Activated CD8-positive, alpha-beta memory T cell treated with anti-CD3 and anti-CD28 coated beads, Interleukin-2, amount 50 U/mL, for 48 hours (primary cell): Measurements from ENCODE around the gene SLC44A3.

Experiments
- DNase-seq: peaks from one replicate; pipeline ENCODE4 v3.0.0-alpha.2; 2020

SLC44A3 gene

DNA sequence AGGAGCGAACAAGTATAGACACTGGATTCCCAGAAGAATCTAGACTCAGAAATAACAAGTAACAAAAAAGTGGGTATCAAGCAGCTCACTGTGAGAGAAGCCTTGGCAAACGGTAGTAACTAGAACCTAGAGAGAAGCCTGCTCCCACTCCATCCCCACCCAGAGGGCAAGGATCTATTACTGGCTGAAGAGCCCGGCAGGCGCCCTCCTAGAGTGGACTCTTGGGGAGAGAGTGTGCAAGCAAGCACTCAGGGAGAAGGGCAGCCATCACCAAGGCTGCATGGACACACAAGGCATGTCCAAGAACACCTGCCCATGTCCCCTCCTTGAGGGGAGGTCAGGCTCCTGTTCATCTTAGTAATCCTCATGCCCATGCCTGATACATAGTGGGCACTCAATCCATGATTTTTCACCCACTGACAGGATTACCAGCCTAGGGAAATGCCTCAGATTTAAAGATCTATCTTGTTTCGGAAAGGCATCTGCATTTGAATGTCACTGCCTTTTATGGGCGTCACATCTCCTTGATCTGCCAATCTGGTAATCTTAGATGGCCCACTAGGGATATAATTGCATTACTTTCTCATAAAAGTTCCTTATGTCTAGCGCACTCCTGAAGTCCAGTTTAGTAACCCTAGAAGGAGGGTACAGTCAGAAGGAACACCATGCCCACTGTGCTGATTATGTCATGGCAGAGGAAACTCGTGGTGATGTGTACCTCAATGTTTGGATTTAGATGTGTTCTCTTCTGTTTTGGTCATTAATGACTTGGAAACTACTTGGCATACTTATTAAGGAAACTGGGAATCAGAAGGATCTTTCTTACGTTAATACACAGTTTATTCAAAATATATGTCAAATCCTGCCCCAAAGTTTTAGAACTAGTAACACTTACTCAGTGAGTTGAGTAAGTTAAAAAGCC, 92.4 kb downstream of the SLC44A3 start:
- no peak for DNase-seq

DNA sequence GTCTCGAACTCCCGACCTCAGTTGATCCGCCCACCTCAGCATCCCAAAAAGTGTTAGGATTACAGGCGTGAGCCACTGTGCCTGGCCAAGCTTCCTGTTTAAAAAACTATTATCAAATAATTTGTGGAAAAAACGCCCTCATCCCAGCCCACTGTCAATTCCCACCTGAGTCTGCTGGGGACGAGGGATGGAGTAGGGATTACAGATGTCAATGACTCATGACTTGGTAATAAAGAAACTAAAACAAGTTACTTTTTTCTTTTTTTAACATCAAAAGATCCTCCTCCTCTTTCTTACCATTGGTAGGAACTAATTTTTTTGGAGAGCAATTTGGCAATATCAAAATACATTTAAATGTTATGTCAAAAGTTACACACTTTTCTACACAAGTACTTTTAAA, 97.1 kb downstream of the SLC44A3 start:
- no peak for DNase-seq

DNA sequence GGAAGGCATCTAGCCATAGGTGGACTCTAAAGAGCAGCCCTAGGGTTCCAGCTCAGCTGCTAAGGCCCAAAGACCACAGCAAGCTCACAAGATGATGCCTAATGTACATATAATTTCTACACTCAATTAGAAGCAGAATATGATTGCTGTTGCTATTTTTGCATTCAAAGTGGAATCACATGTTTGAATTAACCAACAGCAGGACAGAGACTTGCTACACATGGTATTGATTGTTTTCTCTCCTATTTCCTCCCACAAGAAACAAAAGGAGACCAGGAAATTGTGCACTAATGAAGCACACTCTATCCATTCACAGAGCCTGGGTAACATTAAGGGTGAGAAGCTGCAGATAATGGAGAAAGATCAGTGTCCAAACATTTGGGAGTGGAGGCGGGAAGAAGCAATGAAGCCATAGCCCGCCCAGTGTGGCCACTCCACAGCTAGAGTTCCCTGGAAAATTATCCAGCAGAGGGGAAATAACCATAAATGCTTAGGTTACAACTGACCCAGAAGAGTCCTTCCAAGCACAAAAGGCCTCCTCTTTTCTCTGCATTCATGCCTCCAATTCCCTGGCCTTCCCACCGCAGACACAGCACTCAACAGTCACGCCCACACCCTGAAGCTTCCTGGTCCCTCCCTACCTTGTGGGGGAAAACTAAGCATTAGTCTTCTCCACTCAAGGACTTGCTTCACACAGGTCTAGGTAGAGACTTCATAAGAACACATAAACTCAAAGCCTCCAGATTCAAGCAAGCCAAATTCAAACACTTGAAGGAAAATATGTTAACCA, 99.3 kb downstream of the SLC44A3 start:
- DNase-seq, result no peak

DNA sequence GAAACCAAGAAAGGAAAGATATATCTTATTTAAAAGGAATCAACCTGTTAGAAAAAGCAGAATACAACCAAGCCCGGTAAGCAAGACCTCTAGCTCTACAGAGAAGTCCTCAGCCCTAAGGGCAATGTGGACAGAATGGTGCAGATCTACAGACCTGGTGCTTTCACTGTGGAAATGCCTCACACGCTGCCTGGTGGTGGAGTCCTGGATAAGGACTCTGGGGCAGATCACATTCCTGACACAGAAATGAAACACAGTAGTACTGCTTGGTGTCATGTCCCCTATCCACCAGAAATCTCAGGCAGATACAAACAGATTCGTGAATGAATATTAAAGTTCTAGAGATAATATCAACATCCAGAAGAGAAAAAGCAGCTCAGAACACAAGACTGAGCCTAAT, 99.9 kb downstream of the SLC44A3 start:
- no peak for DNase-seq

DNA sequence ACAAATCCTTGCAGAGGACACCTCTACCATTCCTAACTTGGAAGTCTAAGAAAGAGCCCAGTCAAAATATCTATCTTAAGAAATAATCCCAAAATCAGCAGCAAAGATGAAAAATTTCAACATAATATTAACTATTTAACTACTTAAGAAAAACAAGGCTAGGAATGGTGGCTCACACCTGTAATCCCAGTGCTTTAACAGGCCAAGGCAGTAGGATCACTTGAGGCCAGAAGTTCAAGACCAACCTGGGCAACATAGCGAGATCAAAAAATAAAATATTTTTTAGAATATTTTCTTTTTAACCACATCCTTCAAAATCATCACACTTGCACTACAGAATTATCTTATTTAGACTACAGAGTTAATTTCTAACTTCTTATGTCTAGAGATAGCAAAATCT, 101.8 kb downstream of the SLC44A3 start:
- no peak for DNase-seq

DNA sequence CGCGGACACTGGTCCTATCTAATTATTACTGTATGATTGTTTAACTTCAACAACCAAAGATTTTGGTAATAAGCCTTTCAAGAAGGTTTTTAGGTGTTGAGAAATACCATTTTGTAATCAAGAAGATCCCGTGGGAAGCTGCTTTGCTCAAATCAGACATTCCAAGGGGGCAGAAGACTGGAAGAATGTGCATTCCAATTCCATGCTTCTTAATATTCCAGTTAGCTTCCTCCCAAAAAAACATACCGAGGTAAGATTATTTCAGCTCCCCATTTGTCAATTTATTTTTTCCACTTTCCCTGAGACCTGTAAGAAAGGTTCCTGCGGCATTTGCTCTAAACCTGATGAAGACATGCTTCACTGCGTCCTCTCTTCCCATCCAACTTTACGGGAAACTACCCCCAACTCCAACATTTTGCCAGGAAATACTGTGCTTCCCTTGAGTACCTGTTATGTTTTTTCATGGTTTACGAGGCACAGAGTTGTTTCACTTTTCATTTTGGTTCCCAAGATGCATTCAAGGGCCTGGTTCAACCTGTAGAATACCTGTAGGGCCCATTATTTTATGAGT, 102.7 kb downstream of the SLC44A3 start:
- DNase-seq, result no peak

DNA sequence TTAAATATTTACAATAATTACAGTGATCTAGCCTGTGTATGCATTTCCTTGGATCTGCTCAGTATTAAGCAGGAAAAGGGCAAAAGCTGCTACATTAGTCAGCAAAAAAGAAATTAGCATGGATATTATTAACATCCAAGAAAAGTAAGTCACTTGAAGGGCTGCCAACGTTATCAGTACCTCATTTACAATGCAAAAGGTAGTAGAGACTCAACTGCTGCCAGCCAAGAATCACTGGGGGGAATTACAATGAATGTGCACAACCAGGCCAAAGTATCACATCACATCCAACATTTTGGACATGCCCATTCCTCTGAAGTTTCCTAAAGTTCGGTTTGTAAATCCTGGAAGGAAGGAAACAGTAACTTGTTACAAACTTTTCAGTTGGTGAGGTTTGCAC, 104.8 kb downstream of the SLC44A3 start:
- DNase-seq, result no peak

DNA sequence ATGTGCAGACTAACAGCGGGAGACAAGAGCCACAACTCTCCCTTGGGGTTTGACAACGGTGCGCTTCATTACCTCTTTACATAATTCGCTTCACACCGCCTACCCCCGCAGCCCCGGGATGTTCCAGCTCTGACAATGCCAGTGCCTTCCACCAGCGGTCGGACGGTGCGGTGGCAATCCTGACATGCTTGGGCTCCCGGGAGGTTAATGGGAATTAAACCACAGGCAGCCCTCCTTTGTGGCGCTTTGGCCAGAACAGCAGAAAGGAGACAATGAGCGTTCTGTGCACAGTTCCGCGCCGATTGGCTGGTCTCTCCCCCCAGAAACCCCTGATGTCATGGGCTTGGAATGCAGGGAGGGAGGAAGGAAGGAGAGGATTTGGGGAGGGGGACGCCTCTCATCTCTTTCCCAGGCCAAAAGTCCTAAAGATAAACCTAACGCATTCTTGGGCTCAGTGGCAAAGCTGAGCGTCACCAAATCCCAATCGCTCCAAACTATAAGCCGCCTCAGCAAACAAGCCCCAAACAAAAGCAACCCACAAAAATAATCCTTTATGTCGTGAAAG, 105.5 kb downstream of the SLC44A3 start:
- DNase-seq, result no peak

DNA sequence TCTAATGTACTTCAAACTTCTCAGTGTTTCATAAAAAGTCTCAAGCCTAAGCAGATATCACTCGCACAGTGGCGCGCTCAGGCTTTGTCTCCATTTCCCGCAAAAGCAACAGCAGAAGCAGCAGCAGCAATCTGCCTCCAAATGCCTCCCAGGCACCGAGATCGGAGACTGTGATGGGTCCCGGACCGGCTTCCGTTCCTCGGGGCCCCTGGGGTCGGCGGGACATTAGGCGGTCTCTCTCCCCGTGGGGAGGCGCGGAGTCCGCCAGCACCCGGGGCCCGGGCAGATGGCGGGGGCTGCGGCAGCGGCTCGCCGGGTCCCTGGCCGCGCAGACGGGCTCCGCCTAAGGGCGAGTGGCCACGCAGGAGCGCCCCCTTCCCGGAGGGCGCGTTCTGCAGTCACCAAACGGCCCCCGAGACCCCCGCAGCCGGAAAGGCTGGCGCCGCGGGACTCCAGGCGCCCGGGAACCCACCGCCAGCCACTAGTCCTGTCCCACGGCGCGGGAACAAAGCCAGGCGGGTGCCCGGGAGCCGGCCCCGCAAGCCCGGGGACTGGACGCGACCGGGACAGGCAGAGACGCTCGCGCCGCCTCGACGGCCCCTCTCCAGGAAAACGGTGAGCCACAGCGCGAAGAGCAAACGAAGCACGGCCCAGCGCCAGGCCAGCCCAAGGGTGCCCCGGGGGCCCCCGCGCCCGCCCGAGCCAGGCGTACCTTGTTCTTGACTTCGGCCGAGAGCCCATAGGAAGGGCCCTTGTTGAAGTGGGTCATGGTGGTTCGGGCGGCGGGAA, 106.2 kb downstream of the SLC44A3 start:
- DNase-seq, result peak; percentile 68

DNA sequence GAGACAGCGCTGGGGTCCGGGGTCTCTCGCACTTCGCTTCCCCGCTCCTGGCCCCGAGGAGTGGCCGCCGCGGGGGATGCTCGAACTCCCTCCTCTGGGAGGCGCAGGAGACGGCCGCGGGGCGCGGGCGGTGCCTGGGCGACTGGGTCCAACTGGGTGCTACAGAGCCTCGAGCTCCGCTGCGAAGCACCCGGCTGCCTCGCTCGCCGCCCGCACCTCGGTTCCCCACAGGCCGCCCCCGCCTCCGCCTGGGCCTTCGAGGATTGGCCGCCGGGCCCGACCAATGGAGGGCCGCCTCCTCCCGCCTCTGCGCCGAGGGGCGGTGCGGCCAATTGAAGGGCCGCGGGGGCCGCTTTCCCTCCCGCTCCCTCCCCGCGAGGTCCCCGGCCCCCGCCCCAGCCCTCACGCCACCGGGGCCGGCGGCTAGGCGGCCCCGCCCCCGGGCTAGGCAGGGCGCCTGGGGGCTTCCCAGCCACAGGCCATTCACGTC, 106.8 kb downstream of the SLC44A3 start, which contains the start of gene CNN3:
Gene CNN3 (minus strand): TSS at position 196 of the 490 bp plus-strand sequence. CDS start 216 bp downstream, outside the sequence.
- peak; percentile 81 for DNase-seq

DNA sequence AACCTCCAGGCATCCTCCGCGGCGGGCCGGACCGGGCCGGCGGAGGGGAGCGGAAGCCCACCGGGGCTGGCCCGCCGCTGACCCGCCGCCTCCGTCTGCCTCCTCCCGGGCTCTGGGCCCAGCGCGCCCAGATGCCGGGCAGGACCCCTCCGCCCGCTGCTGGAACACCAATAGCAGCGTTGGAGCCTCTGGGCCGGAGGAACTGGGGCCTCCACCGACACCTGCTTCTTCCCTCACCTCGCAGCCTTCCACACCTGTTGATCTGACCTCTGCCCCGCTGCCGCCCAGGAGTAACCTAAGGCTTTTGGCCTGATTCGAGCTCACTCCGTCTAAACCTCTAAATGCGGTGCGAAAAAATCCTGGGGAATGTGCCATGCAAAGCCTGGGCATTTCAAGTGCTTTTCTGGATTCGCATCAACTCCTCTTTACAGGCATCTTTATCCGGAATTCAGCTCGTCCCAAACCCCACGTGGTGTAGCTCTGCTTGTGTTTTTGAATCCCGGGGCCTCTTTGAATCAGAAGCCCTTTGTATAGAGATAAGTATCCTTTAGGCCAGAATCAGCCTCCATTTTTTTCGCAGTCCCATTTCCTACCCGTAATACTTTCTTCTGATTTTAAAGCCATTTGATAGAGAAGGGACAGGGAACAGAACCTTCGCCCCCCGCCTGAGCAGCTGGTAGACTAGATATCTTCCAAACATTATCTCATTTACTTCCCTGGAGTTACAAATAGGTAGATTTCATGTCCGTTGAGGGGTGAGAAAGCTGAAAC, 107.4 kb downstream of the SLC44A3 start:
- DNase-seq, result peak; percentile 55

DNA sequence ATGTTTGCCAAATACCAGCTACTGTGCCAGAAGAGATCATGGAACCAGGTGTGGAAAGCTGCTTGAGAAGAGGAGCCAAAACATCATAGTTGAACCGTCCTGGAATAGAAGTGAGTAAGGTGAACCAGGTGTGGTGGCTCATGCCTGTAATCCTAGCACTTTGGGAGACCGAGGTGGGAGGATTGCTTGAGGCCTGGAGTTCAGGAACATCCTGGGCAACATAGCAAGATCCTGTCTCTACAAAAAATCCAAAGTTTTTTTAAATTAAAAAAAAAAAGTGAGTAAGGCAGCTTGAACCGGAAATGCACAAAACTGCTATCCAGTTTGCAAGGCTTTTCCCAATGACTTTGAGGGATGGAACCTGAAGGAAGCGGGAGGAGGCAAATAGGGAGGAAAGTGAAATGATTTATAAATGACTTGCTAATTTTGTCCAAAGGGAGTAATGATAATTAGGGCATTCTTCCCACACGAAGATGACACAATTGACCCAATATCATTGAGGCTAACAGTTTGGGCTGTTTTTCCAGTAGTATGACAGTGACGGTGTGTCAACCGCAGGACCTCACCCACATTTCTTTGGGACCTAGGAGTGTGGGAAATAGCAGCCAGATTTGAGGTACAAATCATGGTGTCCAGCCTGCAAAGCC, 108.3 kb downstream of the SLC44A3 start:
- DNase-seq, result no peak

DNA sequence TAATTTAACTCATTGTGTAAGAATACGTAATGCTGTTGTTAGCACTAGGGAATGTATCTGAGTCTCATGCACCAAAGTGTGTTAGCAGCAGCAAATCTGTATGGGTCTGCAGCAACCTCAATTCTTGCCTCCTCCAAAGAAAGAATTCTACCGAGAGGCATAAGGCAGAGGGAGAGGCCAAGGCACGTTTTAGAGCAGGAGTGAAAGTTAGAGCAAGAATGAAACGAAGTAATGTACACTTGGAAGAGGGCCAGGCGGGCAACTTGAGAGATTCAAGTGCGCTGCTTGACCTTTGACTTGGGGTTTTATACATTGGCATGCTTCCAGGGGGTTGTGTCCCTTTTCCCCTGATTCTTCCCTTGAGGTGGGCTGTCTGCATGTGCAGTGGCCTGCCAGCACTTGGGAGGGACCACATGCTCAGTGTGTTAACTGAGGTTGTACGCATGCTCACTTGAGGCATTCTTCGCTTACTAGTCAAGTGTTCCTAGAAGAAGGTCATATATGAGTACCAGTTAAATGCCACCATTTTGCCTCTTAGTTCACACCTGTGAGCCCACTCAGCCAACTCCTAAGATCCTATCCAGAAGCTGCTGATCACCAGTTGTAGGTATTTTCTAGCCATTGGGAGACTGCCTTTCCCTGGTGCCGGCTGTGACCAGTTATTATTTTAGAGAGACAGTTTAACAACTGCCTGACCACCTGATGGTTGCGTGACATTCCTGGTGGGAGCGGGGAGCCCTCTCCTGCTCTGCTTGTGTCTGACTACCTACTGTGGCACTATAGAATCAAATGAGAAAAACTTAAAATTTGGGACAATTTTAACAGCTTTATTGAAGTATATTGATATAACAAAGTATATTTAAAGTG, 109.4 kb downstream of the SLC44A3 start:
- DNase-seq, result no peak

DNA sequence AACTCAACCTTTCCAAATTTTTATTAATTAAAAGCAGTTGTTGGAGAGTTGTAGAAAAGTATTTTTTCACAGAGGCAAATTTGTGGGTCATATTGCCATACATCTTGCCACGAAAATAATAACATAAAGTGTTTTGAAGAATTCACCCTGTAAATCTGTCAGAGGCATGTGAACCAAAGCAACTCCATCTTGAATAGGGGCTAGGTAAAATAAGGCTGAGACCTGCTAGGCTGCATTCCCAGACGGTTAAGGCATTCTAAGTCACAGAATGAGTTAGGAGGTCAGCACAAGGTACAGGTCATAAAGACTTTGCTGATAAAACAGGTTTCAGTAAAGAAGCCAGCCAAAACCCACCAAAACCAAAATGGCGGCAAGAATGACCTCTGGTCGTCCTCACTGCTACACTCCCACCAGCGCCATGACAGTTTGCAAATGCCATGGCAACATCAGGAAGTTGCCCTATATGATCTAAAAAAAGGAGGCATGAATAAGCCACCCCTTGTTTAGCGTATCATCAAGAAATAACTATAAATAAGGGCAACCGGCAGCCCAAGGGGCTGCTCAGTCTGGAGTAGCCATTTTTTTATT, 111.2 kb downstream of the SLC44A3 start:
- no peak for DNase-seq

DNA sequence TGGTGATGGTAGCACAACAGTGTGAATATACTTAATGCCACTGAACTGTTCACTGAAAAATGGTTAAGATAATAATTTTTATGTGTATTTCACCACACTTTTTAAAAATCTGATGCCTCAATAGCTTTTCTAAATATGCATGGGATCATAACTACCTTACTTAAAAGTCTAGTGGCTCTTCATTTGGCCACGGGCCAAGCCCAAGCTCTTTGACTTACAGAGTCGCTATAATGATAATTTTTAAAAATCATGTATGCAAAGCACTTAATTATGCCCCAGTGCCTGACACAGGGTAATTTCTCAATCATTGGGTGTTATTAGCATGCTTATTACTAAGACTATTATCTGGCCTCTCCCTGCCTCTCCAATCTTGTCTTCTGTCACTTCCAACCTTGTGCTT, 114.4 kb downstream of the SLC44A3 start:
- no peak for DNase-seq

DNA sequence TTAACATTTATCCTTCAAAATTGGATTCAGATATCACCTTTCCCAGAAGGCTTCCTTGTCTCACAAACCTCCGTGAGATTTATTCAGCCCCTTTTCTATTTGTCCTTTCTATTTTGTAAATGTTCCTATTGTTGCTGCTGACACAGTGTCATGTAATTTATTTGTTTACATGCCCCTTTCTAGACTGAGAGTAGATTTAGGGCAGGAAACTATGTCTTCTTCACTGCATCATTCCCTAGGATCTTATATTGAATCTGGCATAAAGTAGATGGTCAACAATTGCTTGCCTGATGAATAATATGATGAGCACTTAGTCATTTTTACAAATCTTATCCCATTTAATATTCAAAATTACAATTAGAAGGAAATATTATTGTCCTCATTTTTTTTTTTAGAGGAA, 114.9 kb downstream of the SLC44A3 start:
- no peak for DNase-seq

DNA sequence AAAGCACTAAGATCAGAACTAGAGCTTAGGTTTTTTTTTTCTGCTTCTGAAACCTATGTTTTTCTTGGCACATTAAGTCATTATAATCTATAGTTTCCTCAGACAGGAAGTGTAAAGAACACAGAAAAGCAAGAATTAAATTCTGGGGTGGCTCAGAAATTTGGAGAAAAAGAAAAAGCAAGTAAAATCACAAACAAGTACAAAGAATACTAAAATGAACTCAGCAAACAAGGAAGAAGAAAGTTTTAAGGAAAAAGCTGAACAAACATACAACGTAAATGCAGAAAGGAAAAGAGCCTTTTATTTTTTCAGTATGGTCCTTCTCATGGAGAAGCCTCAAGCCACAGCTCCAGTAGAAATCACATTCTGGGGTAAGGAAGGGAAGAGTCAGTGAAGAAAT, 115.3 kb downstream of the SLC44A3 start:
- no peak for DNase-seq

DNA sequence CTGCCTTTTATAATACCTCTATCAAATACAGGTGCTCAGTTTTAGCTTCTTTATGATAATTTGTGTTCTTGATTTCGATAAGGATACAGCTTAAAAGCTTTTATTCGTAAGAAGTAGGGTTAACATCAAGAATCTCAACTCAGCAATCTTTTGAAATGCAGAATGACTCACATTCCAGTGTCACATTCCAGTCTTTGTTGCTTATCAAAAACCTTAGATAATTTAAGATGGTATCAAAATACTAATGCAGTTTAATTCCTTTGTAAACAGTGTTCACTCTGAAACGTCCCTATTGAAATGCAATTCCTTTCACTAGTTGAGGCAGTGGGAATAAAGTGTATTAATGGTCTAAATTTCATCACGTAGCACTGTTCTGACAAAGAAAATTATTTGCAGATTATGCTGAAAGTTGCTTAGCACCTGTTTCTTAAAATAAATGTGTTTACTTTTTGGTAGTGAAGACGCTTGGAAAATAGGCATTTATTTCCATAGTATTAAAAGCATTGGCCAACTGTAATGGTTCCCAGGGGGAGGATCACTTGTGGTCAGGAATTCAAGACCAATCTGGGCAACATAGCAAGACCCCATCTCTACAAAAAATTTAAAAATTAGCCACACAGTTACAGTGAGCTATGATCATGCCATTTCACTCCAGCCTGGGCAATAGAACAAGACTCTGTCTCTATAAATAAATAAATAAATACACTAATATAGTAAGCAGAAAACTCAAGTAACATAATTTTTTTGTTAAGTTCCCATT, 116.9 kb downstream of the SLC44A3 start:
- DNase-seq, result no peak

DNA sequence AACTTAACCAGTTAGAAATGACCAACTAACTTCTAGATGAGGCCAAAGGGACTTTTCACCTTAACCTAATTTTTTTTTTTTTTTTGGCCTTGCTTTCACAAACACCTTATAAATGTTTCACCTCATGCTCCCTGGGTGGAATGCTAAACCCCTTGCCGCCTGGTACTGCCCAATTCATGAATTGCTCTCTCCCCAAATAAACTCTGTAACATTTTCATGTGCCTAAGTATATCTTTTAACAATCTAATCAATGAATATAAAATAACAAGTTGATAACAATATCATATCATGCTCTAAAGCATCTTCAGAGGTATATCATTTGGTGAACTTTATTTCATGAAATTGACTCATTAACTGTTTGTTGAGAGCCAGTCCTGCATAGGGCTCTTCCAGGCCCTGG, 117.7 kb downstream of the SLC44A3 start:
- no peak for DNase-seq
